ENCODE measurements around the gene IRX1.

- no peak for TF ChIP-seq POLR2A (IDR thresholded peaks at IDR 0.05; ENCODE audit: low read length)
- no peak for TF ChIP-seq GATA1 (IDR thresholded peaks at IDR 0.05; ENCODE audit: low read depth, low read length)
These were observed 43.5 kb downstream of the IRX1 start for GRCh38 chr5:3639175-3639574.

Measured in erythroblast (primary cell).